Trophoblast cell (in vitro differentiated cells and primary cell): Measurements from ENCODE around the gene UVSSA.

ENCODE experiments used
- DNase-seq, 2 donors: peaks; one replicate each; pipeline ENCODE4 v3.0.0-alpha.2; 2016
- H2AFZ ChIP-seq: 2 replicates; pipeline ENCODE4 v1.6.1; 2013; ENCODE audit warnings: low read length, moderate library complexity, mild to moderate bottlenecking; ENCODE audit not compliant: insufficient read depth, poor library complexity
- H2AK5ac ChIP-seq: 2 replicates; pipeline ENCODE4 v1.6.1; 2013; ENCODE audit warnings: mild to moderate bottlenecking, low read length
- H2BK120ac ChIP-seq: 2 replicates; pipeline ENCODE4 v1.6.1; 2013; ENCODE audit warnings: low read length, mild to moderate bottlenecking, moderate library complexity; ENCODE audit not compliant: insufficient read depth, poor library complexity
- H2BK12ac ChIP-seq: 2 replicates; pipeline ENCODE4 v1.6.1; 2013; ENCODE audit warnings: mild to moderate bottlenecking, low read length, moderate library complexity
- H2BK5ac ChIP-seq: 2 replicates; pipeline ENCODE4 v1.6.1; 2013; ENCODE audit warnings: low read length, low read depth, moderate library complexity, mild to moderate bottlenecking; ENCODE audit not compliant: poor library complexity
- H3K14ac ChIP-seq: 2 replicates; pipeline ENCODE4 v1.6.1; 2013; ENCODE audit warnings: mild to moderate bottlenecking, low read length
- H3K18ac ChIP-seq: 2 replicates; pipeline ENCODE4 v1.6.1; 2013; ENCODE audit warnings: mild to moderate bottlenecking, low read length
- H3K23ac ChIP-seq: 2 replicates; pipeline ENCODE4 v1.6.1; 2013; ENCODE audit warnings: low read length
- H3K27ac ChIP-seq: 2 replicates; pipeline ENCODE4 v1.5.1; 2013; ENCODE audit warnings: low read depth, mild to moderate bottlenecking, inconsistent platforms, low read length, moderate library complexity
- H3K27me3 ChIP-seq: 2 replicates; pipeline ENCODE4 v1.6.1; 2013; ENCODE audit warnings: inconsistent platforms, mild to moderate bottlenecking, low read length, moderate library complexity; ENCODE audit not compliant: insufficient read depth
- H3K36me3 ChIP-seq, 2 experiments: 1 replicate in 1 of 2; 2 replicates in 1 of 2; pipeline ENCODE4 v1.6.1; 2013; ENCODE audit warnings: low read length in 2 of 2, mild to moderate bottlenecking in 2 of 2, moderate library complexity in 1 of 2; ENCODE audit not compliant: insufficient read depth in 2 of 2, control insufficient read depth in 1 of 2
- H3K4ac ChIP-seq: 2 replicates; pipeline ENCODE4 v1.6.1; 2013; ENCODE audit warnings: low read depth, mild to moderate bottlenecking, low read length, moderate library complexity
- H3K4me1 ChIP-seq, 2 experiments: 1 replicate in 1 of 2; 2 replicates in 1 of 2; pipeline ENCODE4 v1.6.1; 2013; ENCODE audit warnings: low read length in 2 of 2, mild to moderate bottlenecking in 2 of 2, moderate library complexity in 1 of 2; ENCODE audit not compliant: insufficient read depth in 2 of 2, control insufficient read depth in 1 of 2
- H3K4me2 ChIP-seq: 2 replicates; pipeline ENCODE4 v1.6.1; 2013; ENCODE audit warnings: inconsistent platforms, mild to moderate bottlenecking, low read length, moderate library complexity
- H3K4me3 ChIP-seq: 2 replicates; pipeline ENCODE4 v1.5.1; 2013; ENCODE audit warnings: mild to moderate bottlenecking, low read depth, low read length, inconsistent platforms
- H3K79me1 ChIP-seq: one replicate; pipeline ENCODE4 v1.6.1; 2013; ENCODE audit warnings: low read length
- H3K79me2 ChIP-seq: 2 replicates; pipeline ENCODE4 v1.6.1; 2013; ENCODE audit warnings: low read length, mild to moderate bottlenecking; ENCODE audit not compliant: control insufficient read depth, insufficient read depth, poor library complexity
- H3K9ac ChIP-seq: 2 replicates; pipeline ENCODE4 v1.6.1; 2013; ENCODE audit warnings: mild to moderate bottlenecking, low read length
- H3K9me3 ChIP-seq: 2 replicates; pipeline ENCODE4 v1.6.1; 2013; ENCODE audit warnings: low read depth, mild to moderate bottlenecking, control low read depth, inconsistent platforms, low read length; ENCODE audit not compliant: insufficient read depth
- H4K12ac ChIP-seq: 2 replicates; pipeline ENCODE4 v1.6.1; 2013; ENCODE audit warnings: low read depth, mild to moderate bottlenecking, low read length, moderate library complexity
- H4K8ac ChIP-seq: 2 replicates; pipeline ENCODE4 v1.6.1; 2013; ENCODE audit warnings: low read depth, mild to moderate bottlenecking, low read length, moderate library complexity
- H4K91ac ChIP-seq: one replicate; pipeline ENCODE4 v1.6.1; 2013; ENCODE audit warnings: low read depth, mild to moderate bottlenecking, low read length, moderate library complexity
- WGBS: extraction: QIAGEN DNeasy Blood & Tissue Kit; methylation state at CpG from one replicate; pipeline ENCODE4 v1.1.7; 2013; ENCODE audit warnings: missing lambda C conversion rate; ENCODE audit not compliant: insufficient read length, insufficient coverage; ENCODE audit errors: extremely low coverage; 5-methylcytosine and 5-hydroxymethylcytosine counted together

Gene UVSSA

GRCh38 chr4:1356181-1356998 lies 9.4 kb downstream of the UVSSA start:
- Histone ChIP-seq H3K18ac (no peak overlapping the region), H3K27ac (no peak overlapping the region), H4K8ac (no peak overlapping the region), H2BK12ac (no peak overlapping the region), H2AFZ (no peak overlapping the region), H3K4me1 (peaks cover 0 to 2% of the 10 kb centered on the region in 2 experiments), H3K27me3 (no peaks in the 10 kb centered on the region), H3K4ac (no peak overlapping the region), H2BK120ac (no peak overlapping the region), H3K4me2 (no peak overlapping the region), H3K23ac (no peak overlapping the region), H3K36me3 (peaks cover 65 to 66% of the 10 kb centered on the region in 2 experiments), H4K91ac (no peak overlapping the region), H2AK5ac (no peak overlapping the region), H4K12ac (no peak overlapping the region), H3K14ac (no peak overlapping the region), H3K4me3 (no peak overlapping the region), H3K79me2 (no peaks in the 10 kb centered on the region), H2BK5ac (no peak overlapping the region), H3K9me3 (no peaks in the 10 kb centered on the region), H3K9ac (no peak overlapping the region), H3K79me1 (no peaks in the 10 kb centered on the region)
- no CpG with 5 or more reads among the region's 28 CpGs for WGBS
- peak; percentile 26 to 64 for DNase-seq

GRCh38 chr4:1357356-1358248 lies 10.6 kb downstream of the UVSSA start:
- Histone ChIP-seq H3K23ac (no peak overlapping the region), H3K36me3 (peaks cover 58 to 60% of the 10 kb centered on the region in 2 experiments), H3K18ac (no peak overlapping the region), H2BK120ac (no peak overlapping the region), H3K9me3 (no peaks in the 10 kb centered on the region), H3K4me2 (no peak overlapping the region), H3K27ac (no peak overlapping the region), H2BK12ac (no peak overlapping the region), H2AK5ac (no peak overlapping the region), H4K91ac (no peak overlapping the region), H3K14ac (no peak overlapping the region), H2AFZ (no peak overlapping the region), H4K8ac (no peak overlapping the region), H3K4ac (no peak overlapping the region), H3K79me2 (no peaks in the 10 kb centered on the region), H3K4me3 (no peak overlapping the region), H3K4me1 (peaks cover 0 to 2% of the 10 kb centered on the region in 2 experiments), H3K79me1 (no peaks in the 10 kb centered on the region), H3K9ac (no peak overlapping the region), H2BK5ac (no peak overlapping the region), H4K12ac (no peak overlapping the region), H3K27me3 (no peaks in the 10 kb centered on the region)
- WGBS: no CpG with 5 or more reads among the region's 27 CpGs
- no peak for DNase-seq

- Histone ChIP-seq H3K4me2 (no peak overlapping the region), H2AK5ac (no peak overlapping the region), H3K18ac (no peak overlapping the region), H3K36me3 (peaks cover 51 to 53% of the 10 kb centered on the region in 2 experiments), H3K27ac (no peak overlapping the region), H3K79me2 (no peaks in the 10 kb centered on the region), H3K23ac (no peak overlapping the region), H2AFZ (no peak overlapping the region), H2BK12ac (no peak overlapping the region), H2BK120ac (no peak overlapping the region), H3K4me1 (peaks cover 0 to 2% of the 10 kb centered on the region in 2 experiments), H3K9ac (no peak overlapping the region), H3K4me3 (no peak overlapping the region), H4K12ac (no peak overlapping the region), H2BK5ac (no peak overlapping the region), H3K27me3 (no peaks in the 10 kb centered on the region), H3K4ac (no peak overlapping the region), H3K9me3 (no peaks in the 10 kb centered on the region), H4K91ac (no peak overlapping the region), H4K8ac (no peak overlapping the region), H3K79me1 (no peaks in the 10 kb centered on the region), H3K14ac (no peak overlapping the region)
- WGBS: no CpG with 5 or more reads among the region's 38 CpGs
- DNase-seq: no peak
Observed at GRCh38 chr4:1358421-1359143, 11.6 kb downstream of the UVSSA start.

GRCh38 chr4:1359144-1359501 lies 12.1 kb downstream of the UVSSA start:
- Histone ChIP-seq H2AK5ac (no peak overlapping the region), H3K79me1 (no peaks in the 10 kb centered on the region), H2BK5ac (no peak overlapping the region), H4K8ac (no peak overlapping the region), H3K79me2 (no peaks in the 10 kb centered on the region), H3K4me1 (no peaks in the 10 kb centered on the region), H2AFZ (no peak overlapping the region), H3K4me3 (no peak overlapping the region), H3K23ac (no peak overlapping the region), H2BK120ac (no peak overlapping the region), H3K18ac (no peak overlapping the region), H3K4ac (no peak overlapping the region), H3K14ac (no peak overlapping the region), H3K27ac (no peak overlapping the region), H3K9ac (no peak overlapping the region), H2BK12ac (no peak overlapping the region), H4K91ac (no peak overlapping the region), H3K36me3 (peaks cover 47 to 51% of the 10 kb centered on the region in 2 experiments), H3K9me3 (no peaks in the 10 kb centered on the region), H3K4me2 (no peak overlapping the region), H4K12ac (no peak overlapping the region), H3K27me3 (no peaks in the 10 kb centered on the region)
- WGBS: no CpG with 5 or more reads among the region's 14 CpGs
- DNase-seq: no peak
